Adipocyte (in vitro differentiated cells): ENCODE data around the gene GPR12.
"Not testable (repeated sequence)": the region's sequence is repeated elsewhere in the genome, so short reads cannot be mapped to it uniquely, and the experiment has no call there.

Source experiments
- DNase-seq: peaks from one replicate; pipeline ENCODE4 v3.0.0-alpha.2; 2015; ENCODE audit warnings: low read depth
- H3K27me3 ChIP-seq: replicated peaks from 2 replicates; pipeline ENCODE4 v1.7.0; 2013; ENCODE audit warnings: mild to moderate bottlenecking, low read length, moderate library complexity; ENCODE audit not compliant: control insufficient read depth, insufficient read depth
- H3K36me3 ChIP-seq: 2 replicates; pipeline ENCODE4 v1.7.0; 2013; ENCODE audit warnings: low read length, mild to moderate bottlenecking, moderate library complexity; ENCODE audit not compliant: control insufficient read depth, insufficient read depth, severe bottlenecking
- H3K4me1 ChIP-seq: 2 replicates; pipeline ENCODE4 v1.7.0; 2013; ENCODE audit warnings: mild to moderate bottlenecking, low read length, moderate library complexity; ENCODE audit not compliant: control insufficient read depth, insufficient read depth
- H3K4me3 ChIP-seq: 2 replicates; pipeline ENCODE4 v1.7.0; 2013; ENCODE audit warnings: mild to moderate bottlenecking, low read length, moderate library complexity
- H3K9ac ChIP-seq: 2 replicates; pipeline ENCODE4 v1.7.0; 2013; ENCODE audit warnings: mild to moderate bottlenecking, low read length, moderate library complexity
- H3K9me3 ChIP-seq: 2 replicates; pipeline ENCODE4 v1.7.0; 2013; ENCODE audit warnings: mild to moderate bottlenecking, low read length, moderate library complexity; ENCODE audit not compliant: control insufficient read depth

Gene GPR12

DNA sequence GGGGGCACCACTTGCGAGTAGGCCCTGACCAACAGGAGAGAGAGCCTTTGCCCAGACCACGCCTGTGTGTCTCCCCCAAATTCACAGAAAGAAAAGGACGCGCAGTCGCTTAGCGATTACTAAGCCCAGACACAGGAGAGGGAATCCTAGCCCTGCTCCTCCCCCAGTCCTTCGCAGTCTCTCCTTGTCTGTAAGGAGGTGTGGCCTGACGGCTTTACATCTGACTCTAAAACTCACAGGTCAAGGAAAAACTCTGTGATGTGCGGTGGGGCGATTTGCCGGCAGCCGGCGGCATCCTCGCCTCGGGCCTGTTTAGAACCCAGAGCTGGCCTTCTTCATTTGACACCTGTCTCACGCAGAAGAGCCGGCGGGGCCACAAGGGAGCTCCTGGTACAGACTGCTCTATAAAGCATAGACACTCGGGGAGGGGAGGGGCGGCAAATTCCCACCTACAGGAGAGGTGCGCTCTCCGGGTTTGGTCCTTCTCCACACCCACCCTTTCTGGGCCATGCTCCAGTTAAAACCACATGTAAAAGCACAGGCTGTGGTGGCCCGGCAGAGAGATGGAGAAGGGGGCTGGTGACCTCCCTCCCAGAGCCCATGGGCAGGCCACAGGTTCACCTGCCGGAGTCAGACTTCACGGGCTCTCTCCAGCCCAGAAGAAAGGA, 17.8 kb downstream of the GPR12 start:
- Histone ChIP-seq H3K36me3 (no peaks in the 10 kb centered on the region), H3K9me3 (peaks cover 5% of the 10 kb centered on the region), H3K4me3 (no peak overlapping the region), H3K9ac (no peak overlapping the region), H3K4me1 (no peaks in the 10 kb centered on the region), H3K27me3 (peaks cover 47% of the 10 kb centered on the region)
- no peak for DNase-seq

DNA sequence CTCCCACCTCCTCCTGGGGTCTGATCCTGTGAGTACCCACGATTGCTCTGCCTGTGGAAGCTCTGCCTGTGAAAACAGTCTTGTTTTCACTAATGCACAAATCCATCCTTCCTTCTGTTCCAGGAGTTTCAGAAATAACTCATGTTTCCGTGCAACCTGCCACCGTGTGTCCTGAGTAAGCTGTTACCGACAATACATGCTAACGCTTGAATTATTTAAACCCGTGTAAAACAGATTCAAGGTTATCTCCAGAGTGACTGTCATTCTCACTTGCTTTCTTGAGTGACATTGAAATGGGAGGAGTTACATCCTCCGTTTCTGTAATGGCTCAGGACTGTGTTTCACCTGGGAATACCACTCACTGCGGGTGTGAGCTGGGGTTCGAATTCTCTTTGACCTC, 24.9 kb downstream of the GPR12 start:
- Histone ChIP-seq H3K4me3 (no peak overlapping the region), H3K4me1 (no peaks in the 10 kb centered on the region), H3K36me3 (no peaks in the 10 kb centered on the region), H3K9ac (no peak overlapping the region), H3K9me3 (peaks cover 11% of the 10 kb centered on the region), H3K27me3 (peaks cover 13% of the 10 kb centered on the region)
- DNase-seq, result no peak

DNA sequence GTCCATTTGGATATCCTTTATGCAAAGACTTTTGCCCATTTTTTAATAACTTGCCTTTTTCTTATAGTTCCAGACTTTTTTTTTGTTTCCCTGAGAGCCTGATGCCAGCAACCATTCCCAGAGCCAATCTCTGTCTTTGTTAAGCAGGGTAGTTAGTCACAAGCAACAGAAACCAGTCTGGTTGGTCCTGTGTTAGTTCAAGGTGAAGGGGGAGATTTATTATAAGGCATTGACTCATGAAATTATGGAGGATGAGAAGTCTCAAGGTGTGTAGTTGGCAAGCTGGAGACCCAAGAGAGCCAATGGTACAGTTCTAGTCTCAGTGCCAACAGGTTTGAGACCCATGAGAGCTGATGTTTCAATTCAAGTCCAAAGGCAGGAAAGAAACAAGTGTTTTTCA, 33.0 kb downstream of the GPR12 start:
- no peaks in the 10 kb centered on the region for H3K36me3 ChIP-seq
- no peaks in the 10 kb centered on the region for H3K9me3 ChIP-seq
- H3K9ac ChIP-seq, result no peak overlapping the region
- no peak overlapping the region for H3K4me3 ChIP-seq
- no peak for DNase-seq
- no peaks in the 10 kb centered on the region for H3K4me1 ChIP-seq
- peaks cover 11% of the 10 kb centered on the region for H3K27me3 ChIP-seq

DNA sequence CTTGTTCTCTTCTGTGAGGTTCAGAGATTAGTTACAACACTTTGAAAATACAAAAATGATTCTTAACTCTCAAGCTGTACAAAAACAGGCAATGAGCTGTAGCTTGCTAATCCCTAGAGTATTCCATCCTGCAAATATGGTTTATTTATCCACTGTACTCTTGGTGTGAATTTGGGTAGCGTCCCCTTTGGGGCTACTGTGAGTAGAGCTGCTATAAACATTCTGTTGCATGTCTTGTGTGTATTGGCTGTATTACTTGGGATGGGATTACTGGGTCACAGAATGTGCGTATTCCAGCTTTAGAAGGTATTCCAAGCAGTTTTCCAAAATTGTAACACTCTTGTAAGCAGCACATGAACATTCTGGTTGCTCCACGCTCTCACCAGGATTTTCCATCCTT, 33.5 kb downstream of the GPR12 start:
- Histone ChIP-seq H3K9ac (no peak overlapping the region), H3K9me3 (no peaks in the 10 kb centered on the region), H3K4me1 (no peaks in the 10 kb centered on the region), H3K27me3 (peaks cover 16% of the 10 kb centered on the region), H3K36me3 (no peaks in the 10 kb centered on the region), H3K4me3 (no peak overlapping the region)
- DNase-seq, result no peak

DNA sequence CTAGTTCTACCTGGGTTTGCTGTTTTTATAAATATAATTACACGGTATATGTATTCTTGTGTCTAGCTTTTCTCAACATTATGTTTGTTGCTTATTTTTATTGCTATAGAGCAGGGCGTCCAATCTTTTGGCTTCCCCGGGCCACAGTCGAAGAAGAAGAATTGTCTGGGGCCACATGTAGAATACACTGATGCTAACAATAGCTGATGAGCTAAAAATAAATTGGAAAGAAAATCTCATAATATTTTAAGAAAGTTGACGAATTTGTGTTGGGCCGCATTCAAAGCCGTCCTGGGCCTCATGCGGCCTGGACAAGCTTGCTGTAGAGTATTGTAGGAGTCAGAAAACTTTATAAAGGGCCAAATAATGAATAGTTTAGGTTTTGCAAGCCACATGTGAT, 33.9 kb downstream of the GPR12 start:
- Histone ChIP-seq H3K9ac (no peak overlapping the region), H3K9me3 (no peaks in the 10 kb centered on the region), H3K4me3 (no peak overlapping the region), H3K4me1 (no peaks in the 10 kb centered on the region), H3K27me3 (peaks cover 21% of the 10 kb centered on the region), H3K36me3 (no peaks in the 10 kb centered on the region)
- no peak for DNase-seq

DNA sequence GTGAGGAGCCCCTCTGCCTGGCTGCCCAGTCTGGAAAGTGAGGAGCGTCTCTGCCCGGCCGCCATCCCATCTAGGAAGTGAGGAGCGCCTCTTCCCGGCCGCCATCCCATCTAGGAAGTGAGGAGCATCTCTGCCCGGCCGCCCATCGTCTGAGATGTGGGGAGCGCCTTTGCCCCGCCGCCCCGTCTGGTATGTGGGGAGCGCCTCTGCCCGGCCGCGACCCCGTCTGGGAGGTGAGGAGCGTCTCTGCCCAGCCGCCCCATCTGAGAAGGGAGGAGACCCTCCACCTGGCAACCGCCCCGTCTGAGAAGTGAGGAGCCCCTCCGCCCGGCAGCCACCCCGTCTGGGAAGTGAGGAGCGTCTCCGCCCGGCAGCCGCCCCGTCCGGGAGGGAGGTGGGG, 37.0 kb downstream of the GPR12 start:
- not testable (repeated sequence) for H3K9ac ChIP-seq, H3K36me3 ChIP-seq, DNase-seq, H3K9me3 ChIP-seq, H3K4me1 ChIP-seq, H3K4me3 ChIP-seq
- peaks cover 25% of the 10 kb centered on the region for H3K27me3 ChIP-seq

DNA sequence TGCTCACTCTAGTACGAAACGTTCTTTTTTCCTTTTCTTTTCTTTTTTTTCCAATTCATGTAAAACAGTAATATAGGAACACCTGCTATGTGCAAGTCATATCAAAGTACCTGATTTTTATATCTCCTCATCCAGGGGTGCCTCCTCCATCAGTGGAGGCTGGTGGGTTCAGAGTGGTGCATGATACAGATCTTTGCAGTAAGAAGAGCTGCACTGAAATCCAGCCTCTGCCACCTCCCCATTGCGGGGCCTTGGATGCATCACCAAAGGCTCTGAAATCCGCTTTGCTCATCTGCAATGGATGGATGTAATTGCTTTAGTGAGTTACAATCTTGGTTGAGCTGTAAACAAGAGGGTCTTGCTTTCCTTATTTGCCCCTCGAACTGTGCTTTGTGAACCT, 38.3 kb downstream of the GPR12 start:
- Histone ChIP-seq H3K9me3 (no peaks in the 10 kb centered on the region), H3K9ac (no peak overlapping the region), H3K27me3 (peaks cover 28% of the 10 kb centered on the region), H3K4me3 (no peak overlapping the region), H3K36me3 (no peaks in the 10 kb centered on the region), H3K4me1 (no peaks in the 10 kb centered on the region)
- no peak for DNase-seq

DNA sequence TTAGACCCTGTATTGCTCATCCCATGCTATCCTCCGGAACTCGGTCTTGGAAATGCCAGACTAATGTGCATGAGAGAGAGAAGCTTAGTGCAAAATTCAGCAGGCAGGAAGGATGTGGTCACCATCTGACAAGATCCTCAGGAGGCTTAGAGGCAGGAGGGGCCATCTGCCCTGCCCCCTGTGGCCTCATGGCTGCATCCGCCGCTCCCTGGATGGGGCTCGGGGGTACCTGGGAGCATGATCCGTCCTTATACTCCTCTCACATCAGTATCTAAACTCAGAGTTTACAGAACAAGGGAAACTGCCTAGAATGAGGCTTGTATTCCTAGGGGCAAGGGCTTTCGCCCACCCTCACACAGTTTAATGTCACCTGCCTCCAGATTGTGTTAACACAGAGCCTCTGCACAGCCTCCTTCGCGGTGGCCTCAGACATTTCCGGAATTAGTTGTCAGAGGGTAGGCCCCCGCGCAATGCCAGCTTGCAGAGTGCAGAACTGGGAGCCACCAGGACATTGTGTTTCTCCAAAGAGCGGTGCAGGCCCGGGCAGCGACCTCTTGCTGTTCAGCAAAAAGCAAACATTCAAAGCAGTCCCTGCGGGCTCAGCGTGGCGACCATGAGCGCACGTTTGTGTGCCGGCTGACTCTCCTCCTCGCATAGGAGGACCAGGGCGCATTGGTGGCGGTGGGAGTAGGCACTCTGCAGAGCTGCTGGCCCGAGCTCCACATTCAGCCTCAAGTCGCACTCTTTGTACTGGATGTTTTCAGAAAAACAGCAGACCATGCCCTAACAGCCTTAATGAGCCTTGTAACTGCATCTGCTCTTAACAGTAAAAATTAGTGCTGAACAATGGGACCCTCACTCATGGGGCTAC, 39.1 kb downstream of the GPR12 start:
- no peaks in the 10 kb centered on the region for H3K36me3 ChIP-seq
- peaks cover 28% of the 10 kb centered on the region for H3K27me3 ChIP-seq
- no peaks in the 10 kb centered on the region for H3K4me1 ChIP-seq
- no peak overlapping the region for H3K4me3 ChIP-seq
- H3K9ac ChIP-seq, result no peak overlapping the region
- H3K9me3 ChIP-seq, result no peaks in the 10 kb centered on the region
- no peak for DNase-seq

DNA sequence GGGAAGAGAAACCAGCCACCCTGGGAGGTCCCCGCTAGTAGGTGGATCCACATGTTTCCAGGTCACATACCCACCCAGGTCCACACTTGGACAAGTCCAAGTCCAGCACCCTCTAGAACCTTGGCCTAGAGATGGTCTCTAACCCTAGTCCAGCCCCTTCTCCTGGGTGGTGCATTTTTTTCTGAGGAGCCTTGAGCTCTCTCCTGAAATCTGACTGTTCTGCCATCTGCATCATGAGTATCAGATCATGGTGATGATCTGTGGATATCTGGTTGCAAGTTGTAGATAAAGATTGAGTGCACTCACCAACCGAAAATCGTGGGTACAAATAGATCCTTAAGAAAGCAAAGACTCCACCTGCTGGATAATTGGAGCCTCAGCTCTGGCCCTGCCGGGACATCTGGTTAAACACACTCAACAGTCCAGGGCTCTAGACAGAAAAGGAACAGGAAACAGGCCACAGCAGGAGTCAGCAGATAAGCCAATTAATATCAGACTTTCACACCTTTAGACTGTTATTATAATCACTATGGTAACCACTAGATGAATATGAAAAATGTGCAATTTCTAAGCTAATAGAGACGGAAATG, 41.1 kb downstream of the GPR12 start:
- H3K27me3 ChIP-seq, result peaks cover 24% of the 10 kb centered on the region
- no peak overlapping the region for H3K9ac ChIP-seq
- H3K9me3 ChIP-seq, result no peaks in the 10 kb centered on the region
- H3K4me3 ChIP-seq, result no peak overlapping the region
- no peaks in the 10 kb centered on the region for H3K36me3 ChIP-seq
- DNase-seq, result peak; percentile 1
- no peaks in the 10 kb centered on the region for H3K4me1 ChIP-seq

DNA sequence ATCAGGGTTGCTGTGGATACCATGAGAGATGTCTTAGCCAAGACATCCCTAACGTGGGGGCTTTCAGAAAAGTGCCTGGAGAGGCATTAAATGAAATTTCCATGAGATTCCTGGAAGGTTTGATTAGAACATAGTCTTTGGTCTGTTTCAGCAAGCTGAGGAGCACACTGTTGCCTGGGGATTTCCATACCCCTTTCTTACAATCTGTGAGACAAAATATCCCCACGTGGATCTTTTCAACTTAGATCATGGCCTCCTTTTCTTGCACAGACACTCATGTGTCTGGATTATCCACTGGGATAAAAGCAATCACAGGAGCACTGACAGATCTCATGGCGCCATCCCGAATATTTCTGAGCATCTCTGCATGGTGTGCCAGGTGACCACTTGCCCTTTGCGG, 41.7 kb downstream of the GPR12 start:
- Histone ChIP-seq H3K9ac (no peak overlapping the region), H3K9me3 (no peaks in the 10 kb centered on the region), H3K27me3 (peaks cover 24% of the 10 kb centered on the region), H3K36me3 (no peaks in the 10 kb centered on the region), H3K4me3 (no peak overlapping the region), H3K4me1 (no peaks in the 10 kb centered on the region)
- no peak for DNase-seq

DNA sequence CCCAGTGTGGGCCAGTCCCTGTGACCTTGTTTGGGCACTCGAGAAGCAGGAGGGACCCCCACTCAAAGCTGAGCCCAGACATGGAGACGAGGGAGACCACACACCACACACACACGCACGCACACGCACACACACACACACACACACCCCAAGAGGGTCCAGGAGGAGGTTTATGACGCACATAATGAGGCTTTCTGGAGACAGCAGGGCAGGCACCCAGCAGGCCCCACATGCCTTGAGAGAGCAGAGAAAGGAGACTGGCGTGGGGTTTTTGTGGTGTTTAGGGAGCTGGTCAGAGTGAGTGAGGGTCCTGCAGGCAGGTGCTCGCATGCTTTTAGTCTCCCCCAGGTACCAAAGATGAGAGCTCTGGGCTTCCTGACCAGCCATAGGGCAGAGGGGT, 42.4 kb downstream of the GPR12 start:
- Histone ChIP-seq H3K4me3 (no peak overlapping the region), H3K4me1 (no peaks in the 10 kb centered on the region), H3K9ac (no peak overlapping the region), H3K36me3 (no peaks in the 10 kb centered on the region), H3K9me3 (no peaks in the 10 kb centered on the region), H3K27me3 (peaks cover 24% of the 10 kb centered on the region)
- no peak for DNase-seq
